ENCODE measurements around the gene LTB4R2. TPM values are rescaled to one million over a fixed set of nuclear protein-coding genes. Genes with fewer than 3 reads are reported as not detected.

The LTB4R2 gene
- total RNA-seq, 4 donors from 2014 or later, result 2.0 to 11.9 (median 6.4) TPM

DNA sequence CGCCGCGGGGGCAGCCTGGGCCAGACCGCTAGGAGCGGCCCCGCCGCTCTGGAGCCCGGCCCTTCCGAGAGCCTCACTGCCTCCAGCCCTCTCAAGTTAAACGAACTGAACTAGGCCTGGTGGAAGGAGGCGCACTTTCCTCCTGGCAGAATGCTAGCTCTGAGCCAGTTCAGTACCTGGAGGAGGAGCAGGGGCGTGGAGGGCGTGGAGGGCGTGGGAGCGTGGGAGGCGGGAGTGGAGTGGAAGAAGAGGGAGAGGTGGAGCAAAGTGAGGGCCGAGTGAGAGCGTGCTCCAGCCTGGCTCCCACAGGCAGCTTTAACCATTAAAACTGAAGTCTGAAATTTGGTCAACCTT, 6.6 kb downstream of the LTB4R2 start:
- TF ChIP-seq, protein P1, sequence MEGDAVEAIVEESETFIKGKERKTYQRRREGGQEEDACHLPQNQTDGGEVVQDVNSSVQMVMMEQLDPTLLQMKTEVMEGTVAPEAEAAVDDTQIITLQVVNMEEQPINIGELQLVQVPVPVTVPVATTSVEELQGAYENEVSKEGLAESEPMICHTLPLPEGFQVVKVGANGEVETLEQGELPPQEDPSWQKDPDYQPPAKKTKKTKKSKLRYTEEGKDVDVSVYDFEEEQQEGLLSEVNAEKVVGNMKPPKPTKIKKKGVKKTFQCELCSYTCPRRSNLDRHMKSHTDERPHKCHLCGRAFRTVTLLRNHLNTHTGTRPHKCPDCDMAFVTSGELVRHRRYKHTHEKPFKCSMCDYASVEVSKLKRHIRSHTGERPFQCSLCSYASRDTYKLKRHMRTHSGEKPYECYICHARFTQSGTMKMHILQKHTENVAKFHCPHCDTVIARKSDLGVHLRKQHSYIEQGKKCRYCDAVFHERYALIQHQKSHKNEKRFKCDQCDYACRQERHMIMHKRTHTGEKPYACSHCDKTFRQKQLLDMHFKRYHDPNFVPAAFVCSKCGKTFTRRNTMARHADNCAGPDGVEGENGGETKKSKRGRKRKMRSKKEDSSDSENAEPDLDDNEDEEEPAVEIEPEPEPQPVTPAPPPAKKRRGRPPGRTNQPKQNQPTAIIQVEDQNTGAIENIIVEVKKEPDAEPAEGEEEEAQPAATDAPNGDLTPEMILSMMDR (IDR thresholded peaks at IDR 0.05; ENCODE audit: low read depth), result no peak

DNA sequence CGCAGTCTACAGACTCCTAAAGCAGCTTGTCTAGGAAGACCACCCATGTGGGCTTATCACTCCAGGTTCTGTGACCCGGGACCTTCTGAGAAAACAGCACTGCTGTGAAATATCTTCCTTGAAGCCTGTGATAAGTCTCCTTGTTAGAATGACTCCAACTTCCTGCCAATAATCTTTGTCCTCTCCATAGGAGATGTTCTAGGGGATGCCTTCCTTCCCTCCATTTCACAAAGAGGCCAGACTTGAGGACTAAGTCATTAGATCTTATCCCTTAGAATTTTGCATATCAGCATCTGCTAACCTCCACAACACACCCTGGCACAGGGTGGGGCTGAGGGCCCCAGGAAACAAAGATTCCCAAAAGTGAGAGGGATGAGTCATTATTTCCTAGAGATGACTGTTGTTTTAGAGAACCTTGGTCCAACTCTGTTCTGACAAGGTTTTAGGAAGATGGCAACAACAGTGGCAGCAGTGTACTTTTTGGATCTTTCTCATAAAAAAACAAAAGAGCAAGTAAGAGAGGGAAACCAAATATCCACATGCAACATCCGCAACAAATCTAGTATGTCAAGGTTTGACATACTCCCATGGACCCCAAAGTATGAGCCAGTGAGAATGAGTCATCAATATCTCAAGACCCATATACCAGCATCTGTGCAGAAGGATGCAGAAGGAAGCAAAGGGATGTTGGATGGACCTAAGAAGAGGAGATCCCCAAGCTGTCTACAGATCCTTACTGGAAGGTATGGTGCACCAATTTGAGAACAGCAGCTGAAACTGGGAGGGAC, 7.4 kb downstream of the LTB4R2 start:
- TF ChIP-seq, protein P1 (IDR thresholded peaks at IDR 0.05; ENCODE audit: low read depth), result no peak

DNA sequence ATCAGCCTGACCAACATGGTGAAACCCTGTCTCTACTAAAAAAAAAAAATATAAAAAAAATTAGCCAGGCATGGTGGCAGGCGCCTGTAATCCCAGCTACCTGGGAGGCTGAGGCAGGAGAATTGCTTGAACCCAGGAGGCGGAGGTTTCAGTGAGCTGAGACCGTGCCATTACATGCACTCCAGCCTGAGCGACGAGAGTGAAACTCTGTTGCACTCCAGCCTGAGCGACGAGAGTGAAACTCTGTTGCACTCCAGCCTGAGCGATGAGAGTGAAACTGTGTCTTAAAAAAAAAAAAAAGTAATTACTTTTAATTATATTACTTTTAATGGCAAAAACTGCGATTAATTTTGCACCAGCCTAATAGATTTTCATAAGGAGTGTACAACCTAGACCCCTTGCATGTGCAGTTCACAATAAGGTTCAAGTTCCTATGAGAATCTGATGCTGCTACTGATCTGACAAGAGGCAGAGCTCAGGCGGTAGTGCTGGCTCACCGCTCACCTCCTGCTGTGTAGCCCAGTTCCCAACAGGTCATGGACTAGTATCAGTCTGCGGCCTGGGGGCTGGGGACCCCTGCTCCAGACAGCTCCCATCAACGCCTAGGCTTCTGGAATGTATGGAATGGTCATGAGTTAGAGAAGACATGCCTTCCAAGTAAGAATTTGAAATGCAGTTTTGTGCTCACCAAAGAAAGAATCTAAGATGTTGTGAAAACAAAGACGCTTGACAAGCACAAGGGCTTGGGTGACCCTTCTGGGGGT, 11.5 kb downstream of the LTB4R2 start:
- TF ChIP-seq, protein P1 (IDR thresholded peaks at IDR 0.05; ENCODE audit: low read depth), result no peak

DNA sequence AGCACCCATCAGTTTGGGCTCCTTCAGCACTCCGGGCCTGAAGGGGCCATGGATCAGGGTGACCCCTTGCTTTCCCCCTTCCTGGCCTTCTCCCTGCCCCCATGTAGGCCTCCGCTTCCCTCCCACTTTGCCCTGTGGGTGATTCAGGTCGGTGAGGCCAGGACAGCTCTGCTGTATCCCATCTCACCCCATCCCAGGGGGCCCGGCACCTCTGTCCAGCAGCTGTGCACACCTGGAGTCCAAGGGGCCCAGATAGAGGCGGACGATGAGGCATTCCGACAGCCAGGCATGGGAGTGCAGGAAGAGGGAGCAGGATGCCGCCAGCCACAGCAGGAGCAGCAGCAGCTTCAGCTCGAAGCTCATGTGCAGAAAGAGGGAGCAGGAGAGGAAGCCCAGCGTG, 12.7 kb downstream of the LTB4R2 start:
- TF ChIP-seq, protein P1 (IDR thresholded peaks at IDR 0.05; ENCODE audit: low read depth), result no peak

DNA sequence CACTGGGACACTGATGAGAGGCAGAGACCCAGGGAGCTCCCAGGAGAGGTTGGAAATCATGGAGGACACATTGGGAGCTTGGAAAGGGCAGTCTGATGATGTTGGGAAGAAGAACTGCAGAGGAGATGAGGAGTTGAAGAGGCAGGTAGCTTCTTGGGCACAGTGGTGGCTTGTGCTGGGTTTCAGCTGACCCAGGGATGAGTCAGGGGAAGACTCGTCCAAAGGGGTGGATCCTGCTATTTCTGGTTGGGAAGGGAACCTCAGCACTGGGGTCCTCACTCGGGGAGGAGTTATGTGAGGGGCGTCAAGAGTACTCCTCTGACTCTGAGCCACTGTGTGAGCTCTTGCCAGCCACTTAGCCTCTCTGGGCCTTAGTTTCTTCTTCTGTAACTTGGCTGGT, 13.4 kb downstream of the LTB4R2 start:
- TF ChIP-seq, protein P1 (IDR thresholded peaks at IDR 0.05; ENCODE audit: low read depth), result no peak

DNA sequence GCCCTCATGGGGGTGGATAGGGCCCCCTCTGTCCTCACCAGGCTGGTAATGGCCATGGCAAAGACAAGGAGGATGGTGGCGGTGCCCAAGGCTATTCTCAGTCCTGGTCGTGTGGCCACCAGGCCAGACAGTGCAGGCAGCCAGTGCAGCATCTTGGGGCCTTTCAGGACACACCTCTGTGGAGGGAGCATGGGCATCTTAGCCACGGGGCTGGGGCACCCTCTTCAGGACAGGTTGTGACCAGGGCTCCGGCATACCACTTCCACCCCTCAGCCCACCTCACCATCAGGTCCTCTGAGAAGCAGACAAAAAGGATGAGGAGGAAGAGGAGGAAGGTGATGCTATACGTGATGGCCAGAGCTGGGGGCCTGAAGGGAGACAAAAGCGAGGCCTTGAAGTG, 14.1 kb downstream of the LTB4R2 start:
- TF ChIP-seq, protein P1 (IDR thresholded peaks at IDR 0.05; ENCODE audit: low read depth), result no peak

DNA sequence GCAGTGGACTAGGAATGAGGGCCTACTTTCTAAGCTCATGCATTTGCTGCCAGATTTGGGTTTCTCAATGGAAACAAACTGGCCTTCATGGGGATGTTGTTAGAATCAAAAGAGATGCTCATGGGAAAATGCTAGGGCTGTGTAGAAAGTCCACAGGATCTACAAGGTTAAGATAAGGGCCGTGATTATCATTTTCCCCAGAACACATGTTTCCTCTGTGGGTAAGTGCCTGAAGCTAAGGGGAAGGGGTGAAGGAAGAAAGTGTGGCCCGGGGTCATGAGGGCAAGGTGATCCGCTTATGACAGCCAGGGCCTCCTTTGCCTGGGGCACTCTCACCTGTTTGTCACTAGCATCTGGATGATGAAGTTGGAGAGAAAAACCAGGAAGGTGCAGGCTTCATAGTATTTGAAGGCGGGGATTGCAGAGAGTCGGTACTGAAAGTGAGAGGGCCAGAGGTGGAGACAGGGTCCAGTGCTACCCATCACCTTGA, 15.1 kb downstream of the LTB4R2 start:
- TF ChIP-seq, protein P1 (IDR thresholded peaks at IDR 0.05; ENCODE audit: low read depth), result no peak
